ENCODE measurements around the gene CNTN2.

DNA sequence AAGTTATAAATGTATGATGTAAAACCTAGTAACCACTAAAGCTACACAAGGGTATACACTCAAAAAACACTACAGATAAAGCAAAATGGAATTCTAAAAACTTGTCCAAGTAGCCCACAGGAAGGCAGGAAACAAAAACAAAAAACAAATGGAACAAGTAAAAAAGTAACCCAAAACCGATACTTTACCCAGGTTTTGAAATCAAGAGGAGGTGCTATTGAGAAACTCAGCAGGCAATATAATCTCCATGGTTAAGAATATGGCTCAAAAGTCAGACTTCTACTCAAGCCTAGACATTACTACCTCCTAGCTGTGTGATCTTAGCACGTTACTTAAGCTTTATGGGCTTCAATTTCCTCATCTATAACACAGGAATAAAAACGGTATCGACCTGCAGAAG lies 65.5 kb downstream of the CNTN2 start:
- TF ChIP-seq, protein P1, sequence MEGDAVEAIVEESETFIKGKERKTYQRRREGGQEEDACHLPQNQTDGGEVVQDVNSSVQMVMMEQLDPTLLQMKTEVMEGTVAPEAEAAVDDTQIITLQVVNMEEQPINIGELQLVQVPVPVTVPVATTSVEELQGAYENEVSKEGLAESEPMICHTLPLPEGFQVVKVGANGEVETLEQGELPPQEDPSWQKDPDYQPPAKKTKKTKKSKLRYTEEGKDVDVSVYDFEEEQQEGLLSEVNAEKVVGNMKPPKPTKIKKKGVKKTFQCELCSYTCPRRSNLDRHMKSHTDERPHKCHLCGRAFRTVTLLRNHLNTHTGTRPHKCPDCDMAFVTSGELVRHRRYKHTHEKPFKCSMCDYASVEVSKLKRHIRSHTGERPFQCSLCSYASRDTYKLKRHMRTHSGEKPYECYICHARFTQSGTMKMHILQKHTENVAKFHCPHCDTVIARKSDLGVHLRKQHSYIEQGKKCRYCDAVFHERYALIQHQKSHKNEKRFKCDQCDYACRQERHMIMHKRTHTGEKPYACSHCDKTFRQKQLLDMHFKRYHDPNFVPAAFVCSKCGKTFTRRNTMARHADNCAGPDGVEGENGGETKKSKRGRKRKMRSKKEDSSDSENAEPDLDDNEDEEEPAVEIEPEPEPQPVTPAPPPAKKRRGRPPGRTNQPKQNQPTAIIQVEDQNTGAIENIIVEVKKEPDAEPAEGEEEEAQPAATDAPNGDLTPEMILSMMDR (conservative IDR thresholded peaks at IDR 0.05 in 1 of 2, IDR thresholded peaks at IDR 0.05 in 1 of 2; ENCODE audit: low read depth in 1 of 2, low read length in 2 of 2), result no peak
- no peak for TF ChIP-seq EZH2 (IDR thresholded peaks at IDR 0.05; ENCODE audit: low read length, missing control alignments)

Measured in fibroblast of lung (primary cell).